ENCODE data around the gene PNPLA3.

PNPLA3 gene

DNA sequence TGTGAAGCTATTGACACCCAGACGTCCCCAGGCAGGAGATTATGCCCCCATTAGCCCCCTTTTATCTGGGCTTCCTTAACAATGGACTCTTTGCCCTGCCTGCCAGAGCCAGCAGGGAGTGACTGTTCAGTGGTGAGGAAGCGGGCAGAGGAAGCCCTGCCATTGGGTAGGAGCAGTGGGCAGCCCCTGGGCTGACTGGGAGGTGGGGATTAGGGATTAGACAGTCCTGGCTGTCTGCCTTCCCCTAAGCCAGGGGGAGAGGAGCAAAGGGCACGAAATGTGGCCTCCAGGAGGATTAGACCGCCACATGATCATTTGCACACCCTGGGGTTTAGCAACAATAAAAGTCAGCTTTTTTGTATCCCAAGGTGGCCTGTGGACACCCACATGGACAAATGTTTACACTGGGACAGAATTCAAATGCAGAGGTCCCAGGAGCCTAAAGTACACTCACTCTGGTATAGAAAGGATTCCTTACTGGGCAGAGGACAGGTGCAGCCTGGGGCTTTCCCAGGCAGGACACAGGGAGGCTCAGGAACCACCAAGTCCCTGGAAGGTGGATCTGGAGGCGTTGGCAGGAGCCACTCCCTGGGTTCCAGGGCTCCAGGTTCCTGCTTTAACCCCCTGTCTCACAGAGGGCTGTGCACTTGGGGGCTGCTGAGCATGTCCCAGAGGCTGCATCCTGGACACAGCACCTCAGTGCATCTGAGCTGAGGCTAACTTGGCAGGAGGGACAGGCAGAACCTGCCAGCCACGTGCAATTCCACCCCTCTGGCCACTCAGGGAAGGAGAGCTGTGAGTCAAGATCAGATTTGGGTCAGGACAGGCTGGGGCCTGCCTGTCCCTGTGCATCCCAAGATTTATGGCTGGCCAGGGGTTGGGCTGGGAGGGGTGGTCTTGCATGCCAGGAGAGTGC lies 2.1 kb downstream of the PNPLA3 start:
- DNase-seq = no peak

DNA sequence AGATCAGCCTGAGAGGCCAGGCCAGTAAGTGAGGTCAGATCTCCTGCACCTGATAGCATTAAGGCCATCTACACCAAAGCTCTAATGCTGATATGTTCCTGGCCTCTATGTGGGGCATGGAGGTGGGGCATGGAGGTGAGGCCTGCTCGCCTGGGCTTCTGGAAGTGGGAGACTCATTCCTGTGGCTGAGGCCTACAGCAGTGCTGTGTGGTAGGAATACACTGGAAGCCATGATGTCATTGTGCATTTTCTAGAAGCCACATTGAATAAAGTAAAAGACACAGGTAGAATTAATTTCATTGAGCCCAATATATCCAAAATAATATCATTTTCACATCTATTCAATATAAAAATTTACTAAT lies 2.7 kb downstream of the PNPLA3 start:
- DNase-seq = no peak

DNA sequence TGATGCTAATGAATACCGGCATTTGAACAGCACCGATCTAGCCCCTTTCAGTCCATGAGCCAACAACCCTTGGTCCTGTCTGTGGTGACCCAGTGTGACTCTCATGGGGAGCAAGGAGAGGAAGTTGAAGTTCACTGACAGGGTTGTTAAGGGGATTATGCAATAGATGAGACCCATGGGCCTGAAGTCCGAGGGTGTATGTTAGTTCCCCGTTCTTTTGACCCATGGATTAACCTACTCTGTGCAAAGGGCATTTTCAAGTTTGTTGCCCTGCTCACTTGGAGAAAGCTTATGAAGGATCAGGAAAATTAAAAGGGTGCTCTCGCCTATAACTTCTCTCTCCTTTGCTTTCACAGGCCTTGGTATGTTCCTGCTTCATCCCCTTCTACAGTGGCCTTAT lies 4.9 kb downstream of the PNPLA3 start:
- DNase-seq = no peak

- no peak for DNase-seq
These were observed 5.3 kb downstream of the PNPLA3 start for GRCh38 chr22:43928908-43929307.

DNA sequence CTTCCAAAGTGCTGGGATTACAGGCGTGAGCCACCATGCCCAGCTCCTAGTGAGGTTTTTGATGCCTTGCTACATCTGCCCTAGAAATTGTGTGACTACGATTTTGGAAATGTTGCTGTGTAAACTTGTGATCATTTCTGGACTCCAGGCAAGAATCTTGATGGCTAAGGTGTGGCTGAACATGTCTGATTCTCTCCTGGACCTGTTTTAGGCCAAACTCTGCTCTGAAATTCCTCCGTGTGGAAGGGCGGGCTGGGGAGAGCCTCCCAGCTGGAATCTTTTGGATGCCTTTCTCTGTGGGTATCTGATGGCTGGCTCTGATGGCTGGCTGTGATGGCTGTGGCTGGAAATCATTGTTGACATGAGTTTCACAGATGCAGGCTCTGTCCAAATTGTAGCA lies 8.2 kb downstream of the PNPLA3 start:
- DNase-seq = no peak

- DNase-seq = no peak
These were observed 17.8 kb downstream of the PNPLA3 start for GRCh38 chr22:43941449-43941848.

GRCh38 chr22:43944670-43945430 lies 21.2 kb downstream of the PNPLA3 start:
- DNase-seq = no peak

- DNase-seq = peak; percentile 17
These were observed 22.2 kb downstream of the PNPLA3 start for GRCh38 chr22:43945632-43946383.

DNA sequence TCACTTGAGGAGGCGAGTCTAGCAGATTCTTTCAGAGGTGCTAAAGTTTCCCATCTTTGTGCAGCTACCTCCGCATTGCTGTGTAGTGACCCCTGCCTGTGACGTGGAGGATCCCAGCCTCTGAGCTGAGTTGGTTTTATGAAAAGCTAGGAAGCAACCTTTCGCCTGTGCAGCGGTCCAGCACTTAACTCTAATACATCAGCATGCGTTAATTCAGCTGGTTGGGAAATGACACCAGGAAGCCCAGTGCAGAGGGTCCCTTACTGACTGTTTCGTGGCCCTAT lies 22.7 kb downstream of the PNPLA3 start:
- DNase-seq = no peak

DNA sequence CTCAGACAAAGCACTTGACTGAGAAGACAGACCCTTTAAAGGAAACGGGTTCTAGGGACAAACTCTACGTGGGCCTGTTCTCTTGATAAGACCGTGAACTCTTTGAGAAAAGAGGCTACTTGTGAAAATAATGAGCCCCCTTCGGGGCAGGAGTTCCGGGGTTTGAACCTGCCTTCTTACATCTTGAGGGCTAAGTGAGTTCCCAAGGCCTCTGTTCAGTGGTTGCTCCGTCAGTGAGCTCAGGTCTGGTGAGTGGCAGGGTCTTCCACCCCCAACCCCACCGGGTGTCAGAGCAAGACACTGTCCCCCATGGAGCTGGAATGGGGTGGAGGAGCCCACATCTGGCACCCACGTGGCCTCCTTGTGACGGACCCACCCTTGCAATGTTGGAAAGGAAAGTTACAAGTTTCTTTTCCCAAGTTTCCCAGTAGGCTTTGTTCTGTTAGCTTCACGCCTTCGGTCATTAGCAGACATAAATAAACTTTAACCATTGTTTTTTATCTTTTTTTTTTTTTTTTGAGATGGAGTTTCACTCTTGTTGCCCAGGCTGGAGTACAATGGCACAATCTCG lies 25.3 kb downstream of the PNPLA3 start:
- no peak for DNase-seq

GRCh38 chr22:43951391-43951790 lies 27.8 kb downstream of the PNPLA3 start:
- DNase-seq = no peak

- no peak for DNase-seq
These were observed 28.4 kb downstream of the PNPLA3 start for GRCh38 chr22:43951966-43952365.

DNA sequence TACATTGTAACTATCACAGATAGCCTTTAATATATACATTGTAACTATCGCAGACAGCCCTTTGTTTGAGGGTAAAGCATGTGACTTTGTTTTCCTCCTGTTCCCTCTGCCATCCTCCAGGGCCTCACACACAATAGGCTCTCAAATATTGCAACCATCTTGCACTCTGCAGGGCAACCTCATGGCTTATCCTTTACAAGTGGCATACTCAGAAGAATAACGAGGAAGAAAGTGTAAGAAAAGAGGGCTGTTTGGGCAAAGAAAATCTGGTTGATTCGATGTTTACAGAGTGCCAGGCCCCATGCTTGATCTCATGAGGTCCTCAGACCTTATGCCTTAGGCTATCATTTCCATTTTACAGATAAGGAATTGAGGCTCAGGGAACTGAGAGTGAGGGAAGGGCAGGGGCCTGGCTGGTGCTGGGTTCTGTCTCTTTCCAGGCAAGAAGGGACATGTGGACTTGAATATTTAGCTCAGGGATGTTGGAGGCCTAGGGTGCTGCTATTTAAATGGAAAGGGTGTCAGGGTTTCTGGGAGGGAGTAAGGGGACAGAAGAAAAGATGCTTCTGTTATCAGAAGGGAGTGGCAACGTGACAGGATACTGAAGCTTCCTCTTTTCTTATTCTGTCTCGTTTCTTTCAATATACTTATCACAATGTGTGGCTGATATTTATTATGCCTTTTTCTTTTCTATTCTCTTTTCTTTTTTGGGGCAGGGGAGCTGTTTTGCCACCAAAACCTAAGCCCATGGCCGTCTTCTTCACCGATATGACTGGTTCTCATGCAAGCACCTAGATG lies 30.6 kb downstream of the PNPLA3 start:
- DNase-seq = no peak

DNA sequence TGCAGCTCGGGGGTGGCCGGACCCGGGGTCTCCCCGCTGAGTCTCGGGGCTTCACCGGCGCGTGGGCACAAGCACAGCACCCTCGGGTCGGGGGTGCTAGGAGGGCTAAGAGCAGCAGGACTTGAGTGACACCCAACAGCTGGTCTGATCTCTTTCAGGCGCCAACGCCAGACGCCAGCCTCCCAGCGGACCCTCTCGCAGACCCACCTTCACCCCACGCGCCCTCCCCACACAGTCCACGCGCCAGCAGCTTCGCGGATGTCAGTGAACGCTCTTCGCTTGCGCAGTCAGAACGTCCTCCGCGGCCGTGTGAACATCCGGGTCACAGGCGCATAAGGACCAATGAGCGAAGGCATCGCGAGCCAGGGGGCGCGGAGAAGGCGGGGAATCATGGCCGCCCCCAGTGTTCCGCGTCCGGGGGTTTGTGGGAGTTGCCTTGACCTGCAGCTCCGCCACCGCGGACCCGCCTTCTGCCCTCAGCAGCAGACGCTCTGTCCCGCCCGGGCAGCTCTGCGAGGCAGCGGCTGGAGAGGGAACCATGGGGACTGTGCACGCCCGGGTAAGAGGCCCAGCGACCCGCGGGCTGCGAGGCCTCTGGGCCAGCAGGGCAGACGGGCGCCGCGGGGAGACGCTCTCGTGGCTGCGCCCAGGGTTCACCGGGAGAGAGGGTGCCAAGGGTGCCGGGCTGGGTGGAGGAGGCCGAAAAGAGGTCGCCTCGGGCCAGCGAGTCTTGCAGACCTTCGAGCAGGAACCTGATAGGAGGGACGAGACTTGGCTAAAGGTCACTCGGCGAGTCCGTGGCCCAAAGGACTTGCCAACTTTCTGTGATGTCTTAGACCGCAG lies 31.7 kb downstream of the PNPLA3 start, which contains the start of gene SAMM50:
TSS of gene SAMM50 (plus strand) at position 403 of the 843 bp plus-strand sequence. CDS start at position 539, 136 bp downstream.
- DNase-seq = peak; percentile 65

DNA sequence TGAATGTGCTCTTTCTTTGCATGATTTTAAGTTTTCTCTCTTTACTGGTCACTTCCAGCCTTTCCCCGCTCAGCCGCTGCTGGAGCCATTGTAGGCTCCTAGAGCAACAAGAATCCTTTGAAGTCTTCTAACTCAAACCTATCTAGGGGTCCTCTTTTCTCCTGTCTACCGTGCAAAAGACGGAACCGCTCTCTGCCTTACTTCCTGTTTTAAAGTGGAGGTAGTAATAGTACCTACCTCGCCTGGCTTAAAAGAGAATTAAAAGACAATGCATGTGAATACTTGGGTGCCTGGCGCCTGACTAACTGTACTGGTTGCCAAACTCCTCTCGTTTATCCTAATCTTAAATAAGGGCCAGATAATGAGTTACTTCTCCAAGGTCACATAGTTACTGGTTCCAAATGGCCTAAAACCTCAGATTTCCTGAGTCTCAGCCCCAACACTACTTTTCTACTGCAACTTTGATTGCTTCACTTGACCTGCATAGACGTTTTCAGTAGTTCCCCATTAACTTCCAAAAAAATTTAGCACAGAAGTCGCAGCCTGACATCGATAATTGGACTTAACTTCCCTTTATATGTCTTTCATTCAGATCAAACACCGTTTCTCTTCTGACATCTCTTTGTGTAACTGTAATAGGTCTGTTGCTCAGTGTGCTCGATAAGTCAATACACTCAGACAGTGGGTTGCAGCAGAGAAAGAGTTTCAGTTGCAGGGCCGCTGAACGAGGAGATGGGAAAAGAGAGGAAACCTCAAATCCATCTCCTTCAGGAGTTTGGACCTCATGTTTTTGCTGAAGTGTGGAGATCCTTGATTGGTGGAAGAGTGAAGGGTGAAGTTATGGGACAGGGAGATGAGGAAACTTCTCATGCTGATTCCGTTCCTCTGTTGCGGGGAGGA lies 32.5 kb downstream of the PNPLA3 start:
- DNase-seq = no peak

DNA sequence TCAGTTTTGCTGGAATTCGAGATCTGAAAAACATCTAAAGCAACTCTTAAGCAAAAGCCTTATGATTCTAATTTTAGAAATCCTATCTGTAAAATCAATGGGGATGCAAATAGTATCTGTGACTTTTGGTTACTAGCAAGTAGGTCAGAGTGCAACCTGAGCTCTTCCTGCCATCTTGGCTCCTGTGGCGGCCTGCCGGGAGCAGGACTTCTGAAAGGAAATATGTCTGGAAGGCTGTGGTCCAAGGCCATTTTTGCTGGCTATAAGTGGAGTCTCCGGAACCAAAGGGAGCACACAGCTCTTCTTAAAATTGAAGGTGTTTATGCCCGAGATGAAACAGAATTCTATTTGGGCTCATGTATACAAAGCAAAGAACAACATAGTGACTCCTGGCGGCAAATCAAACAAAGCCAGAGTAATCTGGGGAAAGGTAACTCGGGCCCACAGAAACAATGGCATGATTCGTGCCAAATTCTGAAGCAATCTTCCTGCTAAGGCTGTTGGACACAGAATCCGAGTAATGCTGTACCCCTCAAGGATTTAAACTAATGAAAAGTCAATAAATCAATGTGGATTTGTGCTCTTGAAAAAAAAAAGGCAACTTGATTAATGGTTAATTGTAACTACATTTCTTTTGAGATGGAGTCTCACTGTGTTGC lies 33.3 kb downstream of the PNPLA3 start:
- DNase-seq = no peak

GRCh38 chr22:43957871-43958270 lies 34.3 kb downstream of the PNPLA3 start:
- DNase-seq = no peak

GRCh38 chr22:43964314-43964857 lies 40.8 kb downstream of the PNPLA3 start:
- no peak for DNase-seq

GRCh38 chr22:43967069-43967468 lies 43.5 kb downstream of the PNPLA3 start:
- no peak for DNase-seq
